HG03520 (cell line): ENCODE data around the gene EIF4G3.
"Not testable (repeated sequence)": the region's sequence is repeated elsewhere in the genome, so short reads cannot be mapped to it uniquely, and the experiment has no call there.

Source experiments
- ATAC-seq: cut with Tn5 transposase; IDR thresholded peaks from one replicate; pipeline ENCODE4 v1.9.1; 2021; ENCODE audit warnings: mild to moderate bottlenecking, moderate library complexity; ENCODE audit not compliant: unreplicated experiment

Gene EIF4G3

DNA sequence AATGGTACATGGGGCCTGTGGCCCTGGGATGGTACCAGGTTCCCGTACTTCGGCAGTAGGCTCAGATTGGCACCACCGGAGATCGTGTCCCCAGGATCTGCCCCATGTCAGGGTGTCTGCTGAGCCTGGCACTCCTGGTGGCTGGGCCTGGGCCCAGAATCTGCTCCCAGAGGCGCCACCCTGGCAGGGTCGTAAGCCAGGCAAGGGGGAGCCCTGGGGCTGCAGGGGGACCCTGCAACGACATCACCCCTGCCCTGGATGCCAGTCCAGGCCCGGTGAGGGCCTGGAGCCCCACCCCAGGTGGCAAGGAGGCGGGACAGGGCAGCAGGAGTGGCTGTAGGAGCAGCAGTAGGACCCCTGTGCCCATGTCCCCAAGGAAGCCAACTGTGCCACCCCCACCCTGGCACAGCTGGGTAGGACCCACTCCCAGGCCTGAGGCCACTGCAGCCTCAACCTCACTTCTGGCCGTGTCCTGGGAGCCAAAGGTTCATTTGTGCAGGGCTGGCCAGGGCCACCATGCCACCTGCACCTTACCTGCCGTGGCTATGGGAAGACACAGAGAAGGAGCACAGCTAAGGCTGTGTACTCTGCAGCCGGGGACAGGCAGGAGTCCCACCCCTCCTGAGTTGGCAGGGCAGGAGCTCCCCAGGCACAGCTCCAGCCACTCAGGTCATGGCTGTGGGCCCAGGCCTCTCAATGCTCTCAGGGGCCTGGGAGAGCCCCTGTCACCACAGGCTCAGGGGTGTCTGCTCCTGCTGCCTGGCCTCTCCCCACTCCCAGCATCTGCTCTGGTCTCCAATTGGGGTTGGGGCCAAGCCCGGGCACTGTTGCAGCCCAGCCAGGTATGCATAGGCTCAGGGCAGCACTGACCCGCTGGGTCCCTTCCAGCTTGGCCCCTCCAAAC is 141.7 kb downstream of the EIF4G3 start:
- ATAC-seq: no peak

- no peak for ATAC-seq
Observed at GRCh38 chr1:21032741-21033140, 144.0 kb downstream of the EIF4G3 start.

DNA sequence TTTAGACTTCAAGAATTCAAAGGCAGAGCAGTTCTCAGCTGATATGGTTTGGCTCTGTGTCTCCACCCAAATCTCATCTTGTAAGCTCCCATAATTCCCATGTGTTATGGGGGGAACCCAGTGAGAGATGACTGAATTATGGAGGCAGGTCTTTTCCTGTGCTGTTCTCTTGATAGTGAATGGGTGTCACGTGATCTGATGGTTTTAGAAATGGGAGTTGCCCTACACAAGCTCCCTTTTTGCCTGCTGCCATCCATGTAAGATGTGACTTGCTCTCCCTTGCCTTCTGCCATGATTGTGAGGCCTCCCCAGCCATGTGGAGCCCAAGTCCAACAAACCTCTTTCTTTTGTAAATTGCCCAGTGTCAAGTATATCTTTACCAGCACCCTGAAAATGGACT is 146.5 kb downstream of the EIF4G3 start:
- no peak for ATAC-seq

DNA sequence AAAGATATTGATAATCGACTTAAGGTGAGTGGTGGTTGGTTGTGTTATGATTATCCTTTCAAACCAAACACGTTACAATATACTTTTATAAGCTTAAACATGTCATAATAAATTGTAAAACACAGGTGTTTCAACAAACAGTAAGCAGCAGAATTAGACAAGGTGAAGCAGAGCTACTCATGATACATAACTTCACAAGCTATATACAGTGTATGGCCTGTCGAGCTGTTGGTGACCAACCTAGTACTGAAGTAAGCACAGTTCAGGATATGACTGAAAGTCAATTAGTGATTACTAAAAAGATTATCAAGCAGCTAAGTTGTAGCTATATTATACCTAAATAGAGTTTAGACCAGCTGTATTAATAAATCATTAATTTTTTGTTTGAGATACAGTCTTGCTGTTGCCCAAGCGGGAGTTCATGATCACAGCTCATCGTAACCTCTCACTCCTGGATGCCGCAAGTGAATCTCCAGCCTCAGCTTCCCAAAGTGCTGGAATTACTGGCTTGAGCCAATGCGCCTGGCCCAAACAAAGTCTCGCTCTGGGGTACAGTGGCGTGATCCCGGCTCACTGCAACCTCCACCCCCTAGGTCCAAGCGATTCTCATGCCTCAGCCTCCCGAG is 148.1 kb downstream of the EIF4G3 start:
- no peak for ATAC-seq

DNA sequence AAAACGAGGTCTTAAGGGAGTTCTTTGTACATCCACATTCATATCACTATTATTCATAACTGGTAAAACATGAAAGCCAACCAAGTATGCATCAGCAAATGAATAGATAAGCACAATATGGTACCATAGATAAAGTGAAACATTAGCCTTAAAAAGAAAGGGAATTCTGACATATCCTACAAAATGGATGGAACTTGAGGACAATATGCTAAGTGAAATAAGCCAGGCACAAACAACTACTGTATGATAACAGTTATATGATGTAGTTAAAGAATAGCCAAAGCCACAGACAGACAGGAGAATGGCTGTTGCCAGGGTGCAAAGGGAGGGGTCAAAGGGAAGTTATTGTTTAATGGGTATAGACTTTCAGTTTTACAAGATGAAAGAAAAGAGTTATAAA is 148.9 kb downstream of the EIF4G3 start:
- ATAC-seq: no peak

DNA sequence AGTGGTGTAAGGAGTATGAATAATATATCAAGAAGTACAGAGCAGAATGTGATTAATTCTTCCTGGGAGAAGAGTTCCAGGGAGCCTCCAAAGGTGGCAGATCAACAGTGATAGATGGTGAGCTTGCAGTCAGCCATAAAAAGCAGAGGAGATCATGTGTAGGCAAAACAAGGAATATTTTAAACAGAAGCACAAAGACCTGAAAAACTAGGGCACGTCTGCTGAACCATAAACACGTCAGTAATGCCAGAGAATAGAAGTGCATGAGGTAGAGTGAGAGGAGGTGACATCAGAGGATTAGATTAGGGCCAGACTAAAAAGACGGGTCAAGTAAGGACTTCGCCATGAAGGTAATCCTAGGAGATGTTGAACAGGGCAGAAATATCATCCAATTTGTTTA is 151.8 kb downstream of the EIF4G3 start:
- no peak for ATAC-seq

- not testable (repeated sequence) for ATAC-seq
Observed at GRCh38 chr1:21024136-21024896, 152.4 kb downstream of the EIF4G3 start.

DNA sequence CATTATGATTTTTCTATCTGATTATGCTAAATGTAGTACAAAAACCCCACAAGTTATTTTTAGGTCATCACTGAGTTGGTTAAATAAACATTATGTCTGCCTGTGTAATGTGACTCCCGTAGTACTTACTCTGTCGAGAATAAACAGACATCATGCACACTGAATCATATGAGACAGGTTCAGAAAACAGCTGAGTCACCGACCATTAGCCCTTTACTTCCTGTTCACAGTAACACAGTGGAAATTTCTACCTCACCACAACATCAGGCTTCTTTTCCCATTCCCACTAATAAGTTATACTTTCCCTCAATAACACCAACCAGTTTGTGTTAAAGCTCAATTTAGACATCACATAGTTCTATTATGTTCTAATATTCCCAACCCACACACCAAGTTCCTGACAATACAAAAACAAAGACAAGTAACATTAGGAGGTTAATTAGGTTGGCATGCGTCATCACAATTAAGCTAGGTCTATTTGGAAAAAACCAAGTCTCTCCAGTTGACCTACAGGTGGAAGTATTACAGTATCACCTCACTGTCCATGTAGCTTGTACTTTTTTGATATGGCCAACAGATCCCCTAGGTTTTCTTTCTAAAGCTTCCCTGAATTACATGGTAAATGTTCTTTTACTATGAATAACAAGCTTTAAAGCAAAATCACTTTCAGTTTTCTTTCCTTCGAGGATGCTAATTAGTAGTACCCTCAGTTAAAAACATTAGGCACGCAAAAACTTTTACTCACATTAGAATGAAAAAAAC is 154.2 kb downstream of the EIF4G3 start:
- ATAC-seq: peak; percentile 69

DNA sequence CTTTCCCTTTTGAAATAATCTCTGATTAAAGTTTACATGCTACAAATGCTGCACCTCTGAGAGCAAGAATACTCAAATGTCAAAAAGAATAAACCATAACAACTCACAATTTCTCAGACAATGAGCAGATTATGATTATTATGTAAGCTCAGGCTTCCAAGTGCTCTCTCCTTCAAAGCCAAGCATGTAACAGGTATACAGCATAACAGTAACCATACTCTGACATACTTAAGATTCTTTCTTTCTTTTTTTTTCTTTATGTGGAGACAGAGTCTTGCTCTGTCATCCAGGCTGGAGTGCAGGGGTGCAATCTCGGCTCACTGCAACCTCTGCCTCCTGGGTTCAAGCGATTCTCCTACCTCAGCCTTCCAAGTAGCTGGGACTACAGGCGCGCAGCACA is 155.4 kb downstream of the EIF4G3 start:
- ATAC-seq: no peak

GRCh38 chr1:21020151-21020550 is 156.5 kb downstream of the EIF4G3 start:
- no peak for ATAC-seq

GRCh38 chr1:21018673-21019072 is 158.0 kb downstream of the EIF4G3 start:
- no peak for ATAC-seq

GRCh38 chr1:21013510-21013909 is 163.2 kb downstream of the EIF4G3 start:
- ATAC-seq: no peak

- ATAC-seq: no peak
Observed at GRCh38 chr1:21012937-21013336, 163.8 kb downstream of the EIF4G3 start.

DNA sequence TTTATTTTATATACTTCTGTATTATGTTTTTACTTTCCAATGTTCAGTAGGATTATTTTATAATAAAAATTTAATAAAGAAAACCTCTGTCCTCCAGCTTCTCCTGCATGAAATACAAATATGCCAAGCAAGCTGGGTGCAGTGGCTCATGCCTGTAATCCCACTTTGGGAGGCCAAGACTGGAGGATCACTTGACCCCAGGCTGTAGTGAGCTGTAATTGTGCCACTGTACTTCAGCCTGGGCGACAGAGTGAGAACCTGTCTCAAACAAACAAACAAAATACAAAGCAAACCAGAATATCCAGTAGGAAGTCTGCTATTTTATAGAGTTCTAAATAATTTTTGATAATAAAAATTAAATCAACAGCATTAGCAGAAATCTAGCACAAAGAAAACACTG is 168.8 kb downstream of the EIF4G3 start:
- ATAC-seq: no peak

GRCh38 chr1:21005466-21006239 is 171.0 kb downstream of the EIF4G3 start:
- ATAC-seq: no peak

DNA sequence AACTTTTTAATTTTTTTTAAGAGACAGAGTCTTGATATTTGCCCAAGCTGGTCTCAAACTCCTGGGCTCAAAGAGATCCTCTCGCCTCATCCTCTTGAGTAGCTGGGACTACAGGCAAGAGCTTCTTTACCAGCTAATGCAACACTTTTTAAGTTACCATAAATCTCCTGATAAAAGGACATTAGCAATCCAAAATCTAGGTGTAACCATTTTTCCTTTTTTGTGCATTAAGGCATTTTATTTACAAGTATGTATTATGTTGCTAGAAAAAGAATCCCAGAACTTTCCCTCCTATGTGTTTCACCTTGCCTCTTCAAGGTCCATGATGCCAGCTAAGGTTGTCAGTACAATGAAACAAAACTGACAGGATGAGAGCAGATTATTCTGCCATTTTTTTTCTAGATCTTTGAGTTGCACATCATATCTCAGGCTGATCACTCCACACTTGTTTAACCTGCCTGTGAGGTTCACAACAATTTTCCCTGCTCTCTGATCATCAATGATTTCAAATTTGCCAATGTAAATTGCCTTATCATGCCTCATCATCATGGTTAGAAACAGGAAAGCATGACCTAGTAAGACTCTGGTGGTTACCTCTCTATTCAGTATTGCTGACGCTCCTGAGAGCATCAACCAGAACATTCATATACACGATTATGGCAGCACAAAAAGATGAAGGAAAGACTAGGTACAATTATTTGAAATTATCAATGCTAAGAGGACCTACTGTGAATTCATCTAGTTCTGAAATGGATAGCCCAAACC is 173.2 kb downstream of the EIF4G3 start:
- no peak for ATAC-seq

- no peak for ATAC-seq
Observed at GRCh38 chr1:21001042-21001441, 175.7 kb downstream of the EIF4G3 start.

- no peak for ATAC-seq
Observed at GRCh38 chr1:21000245-21000594, 176.5 kb downstream of the EIF4G3 start.

DNA sequence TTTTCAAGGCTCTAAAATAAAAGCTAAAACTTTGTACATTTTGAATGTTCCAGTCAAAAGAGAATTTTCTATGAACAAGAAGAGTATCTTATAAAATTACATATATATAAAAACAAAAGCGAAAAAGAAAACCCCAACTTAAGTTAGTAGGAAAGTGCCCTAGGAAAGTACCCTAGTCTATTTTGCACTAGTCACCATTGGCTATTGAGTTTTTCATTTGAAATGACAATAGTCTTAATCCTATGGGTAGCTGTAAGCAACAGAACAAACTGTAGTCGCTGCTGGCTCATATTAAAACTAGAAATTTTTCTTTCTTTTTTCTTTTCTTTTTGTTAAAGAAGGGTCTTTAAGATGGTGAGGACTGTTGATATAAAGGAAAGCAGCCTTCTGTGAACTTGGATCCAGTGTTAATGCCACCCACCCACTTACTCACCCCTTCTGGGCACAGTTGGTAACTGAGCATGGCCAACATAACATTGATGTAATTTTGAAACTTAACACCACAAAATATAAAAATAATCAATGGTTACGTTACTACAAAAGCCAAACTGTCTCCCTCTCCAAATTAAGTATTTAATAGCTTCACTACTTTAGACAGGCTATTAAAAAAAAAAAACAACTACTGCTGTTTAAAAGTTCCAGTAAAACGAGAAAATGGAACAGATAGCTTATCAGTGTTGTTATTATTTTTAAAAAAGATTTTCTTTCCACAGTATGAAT is 177.0 kb downstream of the EIF4G3 start:
- ATAC-seq: no peak
